Dedifferentiated amniotic fluid mesenchymal stem cell (primary cell): ENCODE data around the gene HOXA5.

ENCODE experiments used
- DNase-seq: peaks from one replicate; pipeline ENCODE4 v3.0.0-alpha.2; 2016; ENCODE audit errors: extremely low spot score

HOXA5 gene

GRCh38 chr7:27134392-27134791, 9.1 kb downstream of the HOXA5 start:
- no peak for DNase-seq

- no peak for DNase-seq
Measured at GRCh38 chr7:27133409-27134231, 9.9 kb downstream of the HOXA5 start.

- no peak for DNase-seq
Measured at GRCh38 chr7:27132978-27133377, 10.5 kb downstream of the HOXA5 start.

GRCh38 chr7:27132214-27132613, 11.3 kb downstream of the HOXA5 start:
- DNase-seq, result no peak

- DNase-seq, result no peak
Measured at GRCh38 chr7:27131390-27131819, 12.1 kb downstream of the HOXA5 start.

GRCh38 chr7:27130540-27131389, 12.7 kb downstream of the HOXA5 start, which contains the start of gene HOXA4:
HOXA4 (minus strand) TSS chr7:27130757; CDS start chr7:27130733, 24 bp downstream.
- no peak for DNase-seq

GRCh38 chr7:27129729-27130539, 13.5 kb downstream of the HOXA5 start:
- no peak for DNase-seq

GRCh38 chr7:27128776-27129728, 14.4 kb downstream of the HOXA5 start:
- no peak for DNase-seq

GRCh38 chr7:27128034-27128433, 15.4 kb downstream of the HOXA5 start:
- no peak for DNase-seq

GRCh38 chr7:27126596-27127327, 16.7 kb downstream of the HOXA5 start:
- DNase-seq, result no peak

- DNase-seq, result no peak
Measured at GRCh38 chr7:27125986-27126394, 17.5 kb downstream of the HOXA5 start.

GRCh38 chr7:27124902-27125689, 18.4 kb downstream of the HOXA5 start:
- no peak for DNase-seq

GRCh38 chr7:27124096-27124901, 19.2 kb downstream of the HOXA5 start:
- no peak for DNase-seq

GRCh38 chr7:27123477-27124053, 19.9 kb downstream of the HOXA5 start:
- no peak for DNase-seq

GRCh38 chr7:27123007-27123476, 20.4 kb downstream of the HOXA5 start:
- DNase-seq, result no peak

- DNase-seq, result no peak
Measured at GRCh38 chr7:27122077-27122910, 21.2 kb downstream of the HOXA5 start.

GRCh38 chr7:27121684-27122076, 21.8 kb downstream of the HOXA5 start:
- DNase-seq, result no peak
